ENCODE measurements around the gene MARVELD1. TPM values are rescaled to one million over a fixed set of nuclear protein-coding genes. Genes with fewer than 3 reads are reported as not detected.

Gene MARVELD1
- total and polyA plus RNA-seq, 2 of the 8 experiments (the other 6 are each of a cell fraction or from before 2014, with no cell fraction given): 28.1 to 37.3 TPM

DNA sequence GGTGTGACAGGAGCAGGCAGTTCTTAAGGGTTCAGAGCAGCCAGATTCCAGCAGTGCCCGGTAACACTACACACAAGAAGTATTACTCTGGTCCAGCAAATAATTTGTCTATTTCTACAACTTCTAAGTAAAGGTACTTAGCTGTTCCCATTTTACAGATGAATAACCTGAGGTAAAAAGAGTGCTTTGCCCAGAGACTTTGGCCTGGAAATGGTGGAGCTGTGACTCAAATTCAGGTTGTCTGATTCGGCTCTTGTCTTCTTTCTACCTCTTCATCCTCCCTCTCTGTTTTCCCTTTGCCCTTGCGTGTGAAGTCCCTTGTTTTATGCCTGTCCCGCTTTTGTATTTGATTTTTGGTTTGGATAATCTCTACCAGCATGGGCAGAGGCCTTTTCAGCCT lies 41.2 kb downstream of the MARVELD1 start (continued):
- TF ChIP-seq, protein P1, sequence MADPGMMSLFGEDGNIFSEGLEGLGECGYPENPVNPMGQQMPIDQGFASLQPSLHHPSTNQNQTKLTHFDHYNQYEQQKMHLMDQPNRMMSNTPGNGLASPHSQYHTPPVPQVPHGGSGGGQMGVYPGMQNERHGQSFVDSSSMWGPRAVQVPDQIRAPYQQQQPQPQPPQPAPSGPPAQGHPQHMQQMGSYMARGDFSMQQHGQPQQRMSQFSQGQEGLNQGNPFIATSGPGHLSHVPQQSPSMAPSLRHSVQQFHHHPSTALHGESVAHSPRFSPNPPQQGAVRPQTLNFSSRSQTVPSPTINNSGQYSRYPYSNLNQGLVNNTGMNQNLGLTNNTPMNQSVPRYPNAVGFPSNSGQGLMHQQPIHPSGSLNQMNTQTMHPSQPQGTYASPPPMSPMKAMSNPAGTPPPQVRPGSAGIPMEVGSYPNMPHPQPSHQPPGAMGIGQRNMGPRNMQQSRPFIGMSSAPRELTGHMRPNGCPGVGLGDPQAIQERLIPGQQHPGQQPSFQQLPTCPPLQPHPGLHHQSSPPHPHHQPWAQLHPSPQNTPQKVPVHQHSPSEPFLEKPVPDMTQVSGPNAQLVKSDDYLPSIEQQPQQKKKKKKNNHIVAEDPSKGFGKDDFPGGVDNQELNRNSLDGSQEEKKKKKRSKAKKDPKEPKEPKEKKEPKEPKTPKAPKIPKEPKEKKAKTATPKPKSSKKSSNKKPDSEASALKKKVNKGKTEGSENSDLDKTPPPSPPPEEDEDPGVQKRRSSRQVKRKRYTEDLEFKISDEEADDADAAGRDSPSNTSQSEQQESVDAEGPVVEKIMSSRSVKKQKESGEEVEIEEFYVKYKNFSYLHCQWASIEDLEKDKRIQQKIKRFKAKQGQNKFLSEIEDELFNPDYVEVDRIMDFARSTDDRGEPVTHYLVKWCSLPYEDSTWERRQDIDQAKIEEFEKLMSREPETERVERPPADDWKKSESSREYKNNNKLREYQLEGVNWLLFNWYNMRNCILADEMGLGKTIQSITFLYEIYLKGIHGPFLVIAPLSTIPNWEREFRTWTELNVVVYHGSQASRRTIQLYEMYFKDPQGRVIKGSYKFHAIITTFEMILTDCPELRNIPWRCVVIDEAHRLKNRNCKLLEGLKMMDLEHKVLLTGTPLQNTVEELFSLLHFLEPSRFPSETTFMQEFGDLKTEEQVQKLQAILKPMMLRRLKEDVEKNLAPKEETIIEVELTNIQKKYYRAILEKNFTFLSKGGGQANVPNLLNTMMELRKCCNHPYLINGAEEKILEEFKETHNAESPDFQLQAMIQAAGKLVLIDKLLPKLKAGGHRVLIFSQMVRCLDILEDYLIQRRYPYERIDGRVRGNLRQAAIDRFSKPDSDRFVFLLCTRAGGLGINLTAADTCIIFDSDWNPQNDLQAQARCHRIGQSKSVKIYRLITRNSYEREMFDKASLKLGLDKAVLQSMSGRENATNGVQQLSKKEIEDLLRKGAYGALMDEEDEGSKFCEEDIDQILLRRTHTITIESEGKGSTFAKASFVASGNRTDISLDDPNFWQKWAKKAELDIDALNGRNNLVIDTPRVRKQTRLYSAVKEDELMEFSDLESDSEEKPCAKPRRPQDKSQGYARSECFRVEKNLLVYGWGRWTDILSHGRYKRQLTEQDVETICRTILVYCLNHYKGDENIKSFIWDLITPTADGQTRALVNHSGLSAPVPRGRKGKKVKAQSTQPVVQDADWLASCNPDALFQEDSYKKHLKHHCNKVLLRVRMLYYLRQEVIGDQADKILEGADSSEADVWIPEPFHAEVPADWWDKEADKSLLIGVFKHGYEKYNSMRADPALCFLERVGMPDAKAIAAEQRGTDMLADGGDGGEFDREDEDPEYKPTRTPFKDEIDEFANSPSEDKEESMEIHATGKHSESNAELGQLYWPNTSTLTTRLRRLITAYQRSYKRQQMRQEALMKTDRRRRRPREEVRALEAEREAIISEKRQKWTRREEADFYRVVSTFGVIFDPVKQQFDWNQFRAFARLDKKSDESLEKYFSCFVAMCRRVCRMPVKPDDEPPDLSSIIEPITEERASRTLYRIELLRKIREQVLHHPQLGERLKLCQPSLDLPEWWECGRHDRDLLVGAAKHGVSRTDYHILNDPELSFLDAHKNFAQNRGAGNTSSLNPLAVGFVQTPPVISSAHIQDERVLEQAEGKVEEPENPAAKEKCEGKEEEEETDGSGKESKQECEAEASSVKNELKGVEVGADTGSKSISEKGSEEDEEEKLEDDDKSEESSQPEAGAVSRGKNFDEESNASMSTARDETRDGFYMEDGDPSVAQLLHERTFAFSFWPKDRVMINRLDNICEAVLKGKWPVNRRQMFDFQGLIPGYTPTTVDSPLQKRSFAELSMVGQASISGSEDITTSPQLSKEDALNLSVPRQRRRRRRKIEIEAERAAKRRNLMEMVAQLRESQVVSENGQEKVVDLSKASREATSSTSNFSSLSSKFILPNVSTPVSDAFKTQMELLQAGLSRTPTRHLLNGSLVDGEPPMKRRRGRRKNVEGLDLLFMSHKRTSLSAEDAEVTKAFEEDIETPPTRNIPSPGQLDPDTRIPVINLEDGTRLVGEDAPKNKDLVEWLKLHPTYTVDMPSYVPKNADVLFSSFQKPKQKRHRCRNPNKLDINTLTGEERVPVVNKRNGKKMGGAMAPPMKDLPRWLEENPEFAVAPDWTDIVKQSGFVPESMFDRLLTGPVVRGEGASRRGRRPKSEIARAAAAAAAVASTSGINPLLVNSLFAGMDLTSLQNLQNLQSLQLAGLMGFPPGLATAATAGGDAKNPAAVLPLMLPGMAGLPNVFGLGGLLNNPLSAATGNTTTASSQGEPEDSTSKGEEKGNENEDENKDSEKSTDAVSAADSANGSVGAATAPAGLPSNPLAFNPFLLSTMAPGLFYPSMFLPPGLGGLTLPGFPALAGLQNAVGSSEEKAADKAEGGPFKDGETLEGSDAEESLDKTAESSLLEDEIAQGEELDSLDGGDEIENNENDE (IDR thresholded peaks at IDR 0.05; ENCODE audit: insufficient replicate concordance, low read length): no peak
- TF ChIP-seq NANOG (IDR thresholded peaks at IDR 0.05; ENCODE audit: insufficient read depth, low read depth, low read length, poor library complexity, severe bottlenecking) (no peak), SP2 (IDR thresholded peaks at IDR 0.05; ENCODE audit: low read length) (no peak)
- TF ChIP-seq, protein P2, sequence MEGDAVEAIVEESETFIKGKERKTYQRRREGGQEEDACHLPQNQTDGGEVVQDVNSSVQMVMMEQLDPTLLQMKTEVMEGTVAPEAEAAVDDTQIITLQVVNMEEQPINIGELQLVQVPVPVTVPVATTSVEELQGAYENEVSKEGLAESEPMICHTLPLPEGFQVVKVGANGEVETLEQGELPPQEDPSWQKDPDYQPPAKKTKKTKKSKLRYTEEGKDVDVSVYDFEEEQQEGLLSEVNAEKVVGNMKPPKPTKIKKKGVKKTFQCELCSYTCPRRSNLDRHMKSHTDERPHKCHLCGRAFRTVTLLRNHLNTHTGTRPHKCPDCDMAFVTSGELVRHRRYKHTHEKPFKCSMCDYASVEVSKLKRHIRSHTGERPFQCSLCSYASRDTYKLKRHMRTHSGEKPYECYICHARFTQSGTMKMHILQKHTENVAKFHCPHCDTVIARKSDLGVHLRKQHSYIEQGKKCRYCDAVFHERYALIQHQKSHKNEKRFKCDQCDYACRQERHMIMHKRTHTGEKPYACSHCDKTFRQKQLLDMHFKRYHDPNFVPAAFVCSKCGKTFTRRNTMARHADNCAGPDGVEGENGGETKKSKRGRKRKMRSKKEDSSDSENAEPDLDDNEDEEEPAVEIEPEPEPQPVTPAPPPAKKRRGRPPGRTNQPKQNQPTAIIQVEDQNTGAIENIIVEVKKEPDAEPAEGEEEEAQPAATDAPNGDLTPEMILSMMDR (IDR thresholded peaks at IDR 0.05; ENCODE audit: control extremely low read depth in 1 of 3, insufficient read depth in 1 of 3, low read depth in 1 of 3, low read length in 3 of 3): no peak
